MM.1S (cell line): ENCODE measurements around the gene CAMKK1.

Experiments
- DNase-seq: peaks from one replicate; pipeline ENCODE4 v3.0.0-alpha.2; 2015
- H2AFZ ChIP-seq: fragments of 300-600 bp; sonication (generic); 2 replicates; pipeline ENCODE4 v1.6.0; 2016; ENCODE audit warnings: antibody characterized with exemption, low read length
- H3F3A ChIP-seq: fragments of 300-600 bp; sonication (generic); 2 replicates; pipeline ENCODE4 v1.6.1; 2016; ENCODE audit warnings: mild to moderate bottlenecking, antibody characterized with exemption, low read length, moderate library complexity, mixed read lengths; ENCODE audit not compliant: insufficient read depth
- H3K27ac ChIP-seq: fragments of 300-600 bp; sonication (generic); 2 replicates; pipeline ENCODE4 v1.5.1; 2016; ENCODE audit warnings: mild to moderate bottlenecking, low read length
- H3K27me3 ChIP-seq: fragments of 300-600 bp; sonication (generic); replicated peaks from 2 replicates; pipeline ENCODE4 v1.6.0; 2016; ENCODE audit warnings: low read length; ENCODE audit not compliant: insufficient read depth
- H3K36me3 ChIP-seq: fragments of 300-600 bp; sonication (generic); replicated peaks from 2 replicates; pipeline ENCODE4 v1.6.1; 2016; ENCODE audit warnings: mild to moderate bottlenecking, low read length, mixed read lengths; ENCODE audit not compliant: insufficient read depth
- H3K4me1 ChIP-seq: fragments of 300-600 bp; sonication (generic); 2 replicates; pipeline ENCODE4 v1.6.1; 2016; ENCODE audit warnings: low read length, mixed read lengths
- H3K4me2 ChIP-seq: fragments of 300-600 bp; sonication (generic); 2 replicates; pipeline ENCODE4 v1.6.0; 2016; ENCODE audit warnings: low read depth, low read length
- H3K4me3 ChIP-seq: fragments of 300-600 bp; sonication (generic); 2 replicates; pipeline ENCODE4 v1.5.1; 2016; ENCODE audit warnings: low read length, mixed read lengths
- H3K79me2 ChIP-seq: fragments of 300-600 bp; sonication (generic); 2 replicates; pipeline ENCODE4 v1.6.1; 2016; ENCODE audit warnings: mixed run types, low read length, mixed read lengths
- H3K9ac ChIP-seq: fragments of 300-600 bp; sonication (generic); 2 replicates; pipeline ENCODE4 v1.6.1; 2016; ENCODE audit warnings: low read length, mixed read lengths
- H3K9me2 ChIP-seq: fragments of 300-600 bp; sonication (generic); replicated peaks from 2 replicates; pipeline ENCODE4 v1.6.1; 2016; ENCODE audit warnings: mild to moderate bottlenecking, low read length, mixed read lengths; ENCODE audit not compliant: insufficient read depth
- H3K9me3 ChIP-seq: fragments of 300-600 bp; sonication (generic); replicated peaks from 2 replicates; pipeline ENCODE4 v1.6.1; 2016; ENCODE audit warnings: mild to moderate bottlenecking, low read length, mixed read lengths; ENCODE audit not compliant: insufficient read depth
- H4K20me1 ChIP-seq: fragments of 300-600 bp; sonication (generic); 2 replicates; pipeline ENCODE4 v1.6.1; 2016; ENCODE audit warnings: mild to moderate bottlenecking, low read length, moderate library complexity, mixed read lengths; ENCODE audit not compliant: insufficient read depth
- CTCF ChIP-seq: fragments of 300-600 bp; sonication (generic); IDR thresholded peaks from 2 replicates; pipeline ENCODE4 v1.5.1; 2016; ENCODE audit warnings: antibody characterized with exemption, low read length, mixed read lengths
- EZH2 ChIP-seq: fragments of 300-600 bp; sonication (generic); optimal IDR thresholded peaks from 2 replicates; pipeline ENCODE3; 2017; ENCODE audit warnings: low read depth, mild to moderate bottlenecking, antibody characterized with exemption, low read length, mixed read lengths
- EZH2phosphoT487 ChIP-seq: fragments of 300-600 bp; sonication (generic); IDR thresholded peaks from 2 replicates; pipeline ENCODE4 v1.6.1; 2018; ENCODE audit warnings: antibody characterized with exemption, low read length

CAMKK1 gene

DNA sequence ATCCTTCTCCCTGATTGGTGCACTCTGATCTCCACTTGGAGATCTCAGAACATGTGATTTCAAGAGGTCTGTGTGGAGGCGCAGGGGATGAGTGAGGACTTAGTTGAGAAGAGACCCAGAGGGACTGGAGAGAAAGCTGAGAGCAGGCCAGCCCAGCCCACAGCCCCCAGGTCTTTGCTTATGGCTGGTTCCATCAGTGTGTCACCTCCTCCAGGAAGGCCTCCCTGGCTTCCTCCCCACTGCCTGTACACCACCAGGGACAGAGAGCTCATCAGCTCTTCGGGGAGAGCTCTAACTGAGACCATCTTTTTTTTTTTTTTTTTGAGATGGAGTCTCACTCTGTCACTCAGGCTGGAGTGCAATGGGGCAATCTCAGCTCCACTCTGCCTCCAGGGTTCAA lies 20.0 kb upstream of the CAMKK1 start:
- Histone ChIP-seq H3K27ac (peak overlapping the region; percentile 36; the same call in 1 of the 2 replicates), H3F3A (peaks cover 36% of the 10 kb centered on the region), H3K4me2 (no peak overlapping the region), H2AFZ (no peak overlapping the region), H3K9me3 (no peaks in the 10 kb centered on the region), H3K9ac (no peak overlapping the region), H4K20me1 (no peaks in the 10 kb centered on the region), H3K36me3 (no peaks in the 10 kb centered on the region), H3K27me3 (no peaks in the 10 kb centered on the region), H3K79me2 (peaks cover 50% of the 10 kb centered on the region), H3K9me2 (no peaks in the 10 kb centered on the region), H3K4me1 (peaks cover 31% of the 10 kb centered on the region), H3K4me3 (no peak overlapping the region)
- no peak for TF ChIP-seq CTCF
- no peak for TF ChIP-seq EZH2phosphoT487
- no peak for TF ChIP-seq EZH2
- no peak for DNase-seq

- Histone ChIP-seq H3K27ac (peak overlapping the region; percentile 94), H3K27me3 (no peaks in the 10 kb centered on the region), H3F3A (peaks cover 36% of the 10 kb centered on the region), H3K9me2 (no peaks in the 10 kb centered on the region), H3K4me3 (peak overlapping the region; percentile 22), H4K20me1 (no peaks in the 10 kb centered on the region), H3K4me1 (peaks cover 21% of the 10 kb centered on the region), H3K79me2 (peaks cover 50% of the 10 kb centered on the region), H3K9me3 (no peaks in the 10 kb centered on the region), H3K36me3 (no peaks in the 10 kb centered on the region), H3K4me2 (peak overlapping the region; percentile 58), H3K9ac (peak overlapping the region; percentile 69), H2AFZ (no peak overlapping the region)
- DNase-seq, result peak; percentile 92
- TF ChIP-seq CTCF, result 0 out of 2 replicates have a peak, but pooled peaks have one; percentile 4
- TF ChIP-seq EZH2, result no peak
- TF ChIP-seq EZH2phosphoT487, result no peak
Measured at GRCh38 chr17:3911271-3912053, 18.6 kb upstream of the CAMKK1 start.

DNA sequence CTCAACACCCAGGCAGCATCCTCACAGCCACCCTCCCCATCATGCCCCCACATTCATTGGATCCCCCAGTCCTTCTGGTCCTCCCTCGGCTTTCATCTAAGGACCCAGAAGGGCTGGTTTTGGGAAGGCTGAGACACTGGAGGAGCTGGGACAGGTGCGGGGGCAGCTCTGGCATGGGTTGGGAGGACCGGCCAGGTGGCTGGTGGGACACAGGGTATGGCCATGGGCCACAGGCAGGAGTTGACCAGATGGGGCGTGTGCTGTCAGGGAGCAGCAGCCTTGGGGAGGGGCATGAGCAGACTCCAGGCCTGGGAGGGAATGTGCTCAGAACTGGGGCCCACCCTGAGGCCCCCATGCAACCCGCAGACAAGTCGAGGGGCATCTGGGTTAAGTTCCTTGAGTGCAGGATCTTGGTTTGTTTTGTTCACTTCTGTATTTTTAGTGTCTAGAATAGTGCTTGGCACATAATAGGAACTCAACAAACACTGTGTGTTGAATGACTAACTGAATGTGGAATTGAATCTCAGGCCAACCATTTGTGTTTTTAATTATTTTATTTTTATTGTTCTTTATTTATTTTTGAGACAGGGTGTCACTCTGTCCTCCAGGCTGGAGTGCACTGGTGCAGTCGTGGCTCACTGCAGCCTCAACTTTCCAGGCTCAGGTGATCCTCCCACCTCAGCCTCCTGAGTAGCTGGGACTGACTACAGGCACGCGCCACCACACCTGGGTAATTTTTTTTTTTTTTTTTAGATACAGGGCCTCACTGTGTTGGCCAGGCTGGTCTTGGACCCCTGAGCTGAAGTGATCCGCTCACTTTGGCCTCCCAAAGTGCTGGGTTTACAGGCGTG lies 17.8 kb upstream of the CAMKK1 start:
- Histone ChIP-seq H3K27ac (peak overlapping the region; percentile 94), H3K79me2 (peaks cover 44% of the 10 kb centered on the region), H3F3A (peaks cover 31% of the 10 kb centered on the region), H3K9me3 (no peaks in the 10 kb centered on the region), H4K20me1 (no peaks in the 10 kb centered on the region), H3K36me3 (no peaks in the 10 kb centered on the region), H3K4me3 (no peak overlapping the region), H3K9me2 (no peaks in the 10 kb centered on the region), H2AFZ (no peak overlapping the region), H3K27me3 (no peaks in the 10 kb centered on the region), H3K4me2 (peak overlapping the region; percentile 33; the same call in 1 of the 2 replicates), H3K9ac (peak overlapping the region; percentile 65), H3K4me1 (peaks cover 20% of the 10 kb centered on the region)
- TF ChIP-seq CTCF, result no peak
- TF ChIP-seq EZH2phosphoT487, result no peak
- TF ChIP-seq EZH2, result no peak
- DNase-seq, result no peak
